Spleen (tissue), 11 donors: ENCODE results near the gene LIMD2. TPM values are rescaled to one million over a fixed set of nuclear protein-coding genes. Genes with fewer than 3 reads are reported as not detected.

ENCODE experiments used
- DNase-seq: peaks from one replicate; pipeline ENCODE4 v3.0.0-alpha.2; 2020
- H3K27ac ChIP-seq, 8 donors: fragments of 200-600 bp; sonication (generic) in 7 of 8; 1 replicate in 4 of 8; 2 replicates in 4 of 8; pipeline versions ENCODE4 v1.5.0 to v1.8.0; 2016 to 2021; ENCODE audit warnings: inconsistent platforms in 4 of 8, mild to moderate bottlenecking in 4 of 8, moderate library complexity in 1 of 8
- H3K27me3 ChIP-seq, 7 donors: fragments of 200-600 bp; sonication (generic) in 6 of 7; replicated peaks in 1 of 7; 1 replicate in 4 of 7; 2 replicates in 3 of 7; pipeline versions ENCODE4 v1.5.0 to v1.8.0; 2016 to 2021; ENCODE audit warnings: inconsistent platforms in 3 of 7, mild to moderate bottlenecking in 1 of 7
- H3K36me3 ChIP-seq, 6 donors: fragments of 200-600 bp; sonication (generic) in 5 of 6; 1 replicate in 4 of 6; 2 replicates in 2 of 6; pipeline versions ENCODE4 v1.5.0 to v1.8.0; 2016 to 2021; ENCODE audit warnings: inconsistent platforms in 2 of 6
- H3K4me1 ChIP-seq, 6 donors: fragments of 200-600 bp; sonication (generic) in 5 of 6; 1 replicate in 3 of 6; 2 replicates in 3 of 6; pipeline versions ENCODE4 v1.5.0 to v1.8.0; 2016 to 2021; ENCODE audit warnings: inconsistent platforms in 3 of 6
- H3K4me3 ChIP-seq, 8 donors: fragments of 200-600 bp; sonication (generic) in 7 of 8; 1 replicate in 4 of 8; 2 replicates in 4 of 8; pipeline versions ENCODE4 v1.5.0 to v1.8.0; 2016 to 2021; ENCODE audit warnings: inconsistent platforms in 4 of 8, mild to moderate bottlenecking in 4 of 8, moderate library complexity in 2 of 8
- H3K9me3 ChIP-seq, 8 donors: fragments of 200-600 bp; sonication (generic) in 7 of 8; 1 replicate in 4 of 8; 2 replicates in 4 of 8; pipeline versions ENCODE4 v1.5.0 to v1.8.0; 2016 to 2021; ENCODE audit warnings: inconsistent platforms in 4 of 8
- CTCF ChIP-seq, 11 experiments: fragments of 200-600 bp in 7 of 11; fragments of 450-650 bp in 4 of 11; sonication (generic) in 4 of 11; IDR thresholded peaks in 8 of 11; conservative IDR thresholded peaks in 3 of 11; 1 replicate in 7 of 11; 2 replicates in 4 of 11; pipeline versions ENCODE4 v1.4.0 to v1.8.0; 2016 to 2021; ENCODE audit warnings: antibody characterized with exemption in 11 of 11, inconsistent platforms in 4 of 11, mild to moderate bottlenecking in 1 of 11
- POLR2A ChIP-seq, 3 donors: fragments of 450-650 bp; IDR thresholded peaks; one replicate each; pipeline ENCODE4 v1.5.1; 2017; ENCODE audit warnings: antibody characterized with exemption in 3 of 3, mild to moderate bottlenecking in 1 of 3
- POLR2AphosphoS5 ChIP-seq, 3 donors: sonication (generic); formaldehyde crosslinking; IDR thresholded peaks; one replicate each; pipeline ENCODE4 v1.5.1; 2017; ENCODE audit warnings: antibody characterized with exemption in 3 of 3
- WGBS, 5 donors: extraction: QIAGEN DNeasy Blood & Tissue Kit in 3 of 5; methylation state at CpG; one replicate each; pipeline versions ENCODE4 v1.1.5 to v1.1.7; 2013 to 2018; 5-methylcytosine and 5-hydroxymethylcytosine counted together
- intact Hi-C: fragments of 100-400 bp; cut with DNase I; formaldehyde crosslinking; loops from one replicate; pipeline ENCODE4 v1.15.0; 2023; ENCODE audit warnings: low total_unique reads
- polyA plus RNA-seq, 3 donors: library from polyadenylated mRNA; stranded (reverse); fragments of 200-250 nt; gene quantifications; one replicate each; pipeline ENCODE4 v1.2.1, GENCODE V29; 2013
- total RNA-seq, 7 donors: library from RNA; depleted of rRNA in 3 of 7; stranded (reverse); fragments of >200 nt in 3 of 7; fragmentation: NEBNext Ultra II Directional in 4 of 7; extraction: Animal tissue kit (Norgen Biotek cat#: 25700) in 4 of 7; gene quantifications; one replicate each; pipeline versions ENCODE4 v1.1.0 to v1.2.1, GENCODE V29; 2016 to 2021
- donor health status: healthy with polysubstance abuse.
- donor health status: DM: no; HTN: no; CAD: no; lungs with moderate emphysema.
- donor health status: DM: no; HTN: no; CAD: no.
- donor health status: Bipolar disorder and iron deficiency.
- donor health status: healthy.
- donor health status: DM: no; HTN: no; CAD: no.
- donor health status: DM: yes; HTN: yes; CAD: no.

The LIMD2 gene
- total and polyA plus RNA-seq, 10 donors: 211 to 554 (median 304) TPM

DNA sequence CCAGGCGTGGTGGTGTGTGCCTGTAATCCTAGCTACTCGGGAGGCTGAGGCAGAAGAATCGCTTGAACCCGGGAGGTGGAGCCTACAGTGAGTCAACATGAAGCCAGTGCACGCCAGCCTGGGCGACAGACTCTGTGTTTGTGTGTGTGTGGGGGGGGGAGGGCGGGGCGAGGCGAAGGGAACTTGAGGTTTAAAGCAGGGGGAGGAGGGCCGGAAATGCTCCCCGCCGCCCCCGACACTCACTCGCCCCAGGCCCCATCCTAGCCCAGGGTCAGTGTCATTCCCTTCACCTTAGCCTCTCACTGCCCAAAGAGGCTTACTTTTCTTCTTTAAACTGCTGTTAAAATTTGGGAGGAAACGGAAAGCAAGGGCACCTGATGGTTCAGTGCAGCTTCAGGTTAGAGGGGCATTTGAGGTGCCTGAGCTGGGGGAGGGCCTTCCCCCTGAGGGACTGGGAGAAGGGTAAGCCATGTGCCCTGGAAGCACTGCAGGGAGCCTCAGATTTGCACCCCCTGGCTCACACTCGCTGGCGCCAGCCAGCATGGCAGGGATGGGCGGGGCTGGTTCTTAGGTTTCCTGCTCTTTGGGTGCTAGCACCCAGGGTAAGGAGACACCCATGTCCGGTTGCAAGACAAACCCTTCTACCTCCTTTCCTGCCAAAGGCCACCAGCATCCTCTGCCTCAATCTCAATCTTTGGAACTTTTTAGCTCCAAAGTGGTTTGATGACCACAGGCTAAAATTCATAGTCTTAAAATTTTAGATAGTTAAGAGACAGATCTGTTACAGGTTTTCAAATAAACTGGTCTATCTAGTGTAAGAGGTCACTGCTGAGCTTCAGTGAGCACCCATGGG lies 2.2 kb upstream of the LIMD2 start:
- Histone ChIP-seq H3K36me3 (peaks cover 0 to 64% (median 16%) of the 10 kb centered on the region in 6 donors), H3K4me1 (peaks cover 48 to 93% (median 79%) of the 10 kb centered on the region in 6 donors)
- DNase-seq: peak; percentile 94

GRCh38 chr17:63701456-63701820 lies 1.5 kb upstream of the LIMD2 start:
- Histone ChIP-seq H3K27ac (peak overlapping the region; percentile 93 to 100 (median 98)), H3K4me1 (peaks cover 48 to 93% (median 79%) of the 10 kb centered on the region in 6 donors), H3K36me3 (peaks cover 0 to 64% (median 18%) of the 10 kb centered on the region in 6 donors), H3K4me3 (peak overlapping the region; percentile 35 to 99 (median 90)), H3K27me3 (no peaks in the 10 kb centered on the region), H3K9me3 (no peaks in the 10 kb centered on the region)
- intact Hi-C loops: no loop called here
- TF ChIP-seq POLR2AphosphoS5 (IDR thresholded peaks at IDR 0.05) (no peak), POLR2A (IDR thresholded peaks at IDR 0.05) (no peak)
- WGBS, 5 donors: 19 to 45% (median 29%) methylated on average over 10 of the region's 10 CpGs
- DNase-seq: peak; percentile 87

More for the DNA sequence above, 2.2 kb upstream of the LIMD2 start:
- no peaks in the 10 kb centered on the region for H3K9me3 ChIP-seq
- H3K27me3 ChIP-seq: no peaks in the 10 kb centered on the region
- TF ChIP-seq CTCF (IDR thresholded peaks at IDR 0.05 in 8 of 11, conservative IDR thresholded peaks at IDR 0.05 in 3 of 11): no peak
- TF ChIP-seq POLR2AphosphoS5 (IDR thresholded peaks at IDR 0.05): peak; percentile 62 to 71 (median 69)
- 19 to 41% (median 30%) methylated on average over 16 to 19 of the region's 19 CpGs for WGBS, 5 donors
- H3K27ac ChIP-seq: peak overlapping the region; percentile 93 to 100 (median 98)
- intact Hi-C loops: no loop called here
- H3K4me3 ChIP-seq: peak overlapping the region; percentile 21 to 99 (median 90)

DNA sequence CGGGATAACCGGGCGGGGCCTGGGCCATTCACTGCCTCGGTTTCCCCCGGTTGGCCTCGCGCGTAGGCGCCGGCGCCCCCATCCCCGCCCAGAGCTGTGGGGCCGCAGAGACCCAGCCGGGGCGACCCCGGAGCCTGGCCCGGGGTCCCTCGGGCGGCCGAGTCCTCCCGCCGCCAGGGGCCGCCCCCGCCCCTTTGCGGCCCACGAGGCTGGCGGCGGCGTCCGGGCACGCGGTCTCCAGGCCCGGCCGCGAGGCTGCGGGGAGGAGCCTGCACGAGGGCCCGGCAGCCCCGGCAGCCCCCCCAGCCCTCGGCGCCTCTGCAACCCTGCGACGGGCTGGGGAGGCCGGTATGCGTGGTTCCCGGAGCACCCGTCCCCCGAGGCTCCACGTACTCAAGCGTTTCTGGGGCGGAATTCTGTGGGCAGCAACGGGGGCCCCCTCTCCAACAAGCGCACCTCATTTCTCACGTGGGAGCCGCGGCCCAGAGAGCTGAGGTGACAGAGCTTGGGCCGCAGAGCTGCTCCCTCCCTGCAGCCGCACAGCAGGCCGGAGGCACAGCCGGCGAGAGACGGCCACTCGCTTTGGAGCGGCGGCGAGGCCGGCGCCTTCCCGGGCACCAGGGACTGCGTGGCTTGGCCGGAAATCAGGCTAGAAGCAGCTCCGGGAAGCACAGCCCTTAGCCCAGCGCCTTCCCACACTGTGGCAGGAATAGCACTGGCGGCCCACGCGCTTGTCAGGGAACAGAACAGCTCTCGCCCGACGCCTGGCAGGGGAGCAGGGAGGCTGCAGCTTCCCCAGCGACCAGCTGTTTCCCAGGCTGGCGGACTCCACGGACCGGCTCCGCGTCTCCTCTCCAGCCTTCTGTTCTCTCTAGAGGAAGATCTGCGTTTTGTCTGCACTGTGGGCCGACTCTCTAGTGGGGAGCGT lies 867 bp upstream of the LIMD2 start:
- peak overlapping the region; percentile 38 to 99 (median 90) for H3K4me3 ChIP-seq
- H3K36me3 ChIP-seq: peaks cover 0 to 64% (median 21%) of the 10 kb centered on the region in 6 donors
- peak; percentile 93 for DNase-seq
- no peaks in the 10 kb centered on the region for H3K9me3 ChIP-seq
- WGBS, 5 donors: 1 to 5% (median 2%) methylated on average over 42 to 88 of the region's 88 CpGs
- TF ChIP-seq POLR2A (IDR thresholded peaks at IDR 0.05) (no peak), POLR2AphosphoS5 (IDR thresholded peaks at IDR 0.05) (peak; percentile 53 to 83 (median 76)), CTCF (IDR thresholded peaks at IDR 0.05 in 8 of 11, conservative IDR thresholded peaks at IDR 0.05 in 3 of 11) (peak in 6 of 11 experiments; percentile 15 to 56 (median 36))
- intact Hi-C loops: no loop called here
- peaks cover 48 to 93% (median 79%) of the 10 kb centered on the region in 6 donors for H3K4me1 ChIP-seq
- H3K27me3 ChIP-seq: no peaks in the 10 kb centered on the region
- peak overlapping the region; percentile 93 to 100 (median 98) for H3K27ac ChIP-seq

GRCh38 chr17:63698886-63699637 lies 863 bp downstream of the LIMD2 start:
- H3K27ac ChIP-seq: peak overlapping the region; percentile 93 to 100 (median 98)
- peak overlapping the region; percentile 80 to 99 (median 90) for H3K4me3 ChIP-seq
- 4 to 9% (median 5%) methylated on average over 28 to 45 of the region's 45 CpGs for WGBS, 5 donors
- H3K27me3 ChIP-seq: no peaks in the 10 kb centered on the region
- peaks cover 51 to 94% (median 80%) of the 10 kb centered on the region in 6 donors for H3K4me1 ChIP-seq
- peaks cover 0 to 63% (median 24%) of the 10 kb centered on the region in 6 donors for H3K36me3 ChIP-seq
- TF ChIP-seq CTCF (IDR thresholded peaks at IDR 0.05 in 8 of 11, conservative IDR thresholded peaks at IDR 0.05 in 3 of 11) (peak in 1 of 11 experiments; percentile 15), POLR2AphosphoS5 (IDR thresholded peaks at IDR 0.05) (peak; percentile 83 to 93 (median 86)), POLR2A (IDR thresholded peaks at IDR 0.05) (peak in 1 of 3 donors; percentile 11)
- intact Hi-C loops: loop anchor here (10.0 kb wide), 3 partner anchors 46 to 126 kb away; partner anchors contain the start of genes FTSJ3, MAP3K3, PSMC5 and STRADA
- DNase-seq: peak; percentile 98
- no peaks in the 10 kb centered on the region for H3K9me3 ChIP-seq
